K562 treated with DMSO at 1 percent for 4 hours (cell line): ENCODE measurements around the gene OR2A5. TPM values are rescaled to one million over a fixed set of nuclear protein-coding genes. Genes with fewer than 3 reads are reported as not detected.

Experiments
- total RNA-seq: library from RNA; unstranded; fragments of 300-600 nt; gene quantifications from 2 replicates; pipeline ENCODE4 v1.2.3, GENCODE V29; 2022; ENCODE audit not compliant: insufficient read depth

The OR2A5 gene
- not detected in 2 replicates for total RNA-seq

DNA sequence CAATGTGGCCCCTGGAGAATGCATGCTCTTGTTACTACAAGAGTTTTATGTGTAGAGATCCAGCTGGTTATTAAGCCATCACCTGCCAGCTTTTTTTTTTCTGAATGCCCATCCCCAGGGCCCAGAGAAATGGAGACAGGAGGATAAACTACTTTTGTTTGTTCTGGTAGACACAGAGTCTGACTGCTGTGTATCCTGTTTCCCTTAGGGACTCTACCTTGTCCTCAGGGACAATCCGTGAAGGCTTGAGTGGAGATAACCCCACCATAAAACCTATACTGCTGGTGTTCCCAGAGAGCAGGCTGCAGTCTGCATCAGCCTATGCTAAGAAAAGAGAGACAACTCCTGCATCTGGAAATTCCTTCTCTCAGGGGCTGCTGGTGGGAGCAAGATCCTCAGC is at the start of gene OR2A5:
Gene OR2A5 (plus strand): TSS at position 301 of the 400 bp plus-strand sequence. CDS start 1,454 bp downstream, outside the sequence.

DNA sequence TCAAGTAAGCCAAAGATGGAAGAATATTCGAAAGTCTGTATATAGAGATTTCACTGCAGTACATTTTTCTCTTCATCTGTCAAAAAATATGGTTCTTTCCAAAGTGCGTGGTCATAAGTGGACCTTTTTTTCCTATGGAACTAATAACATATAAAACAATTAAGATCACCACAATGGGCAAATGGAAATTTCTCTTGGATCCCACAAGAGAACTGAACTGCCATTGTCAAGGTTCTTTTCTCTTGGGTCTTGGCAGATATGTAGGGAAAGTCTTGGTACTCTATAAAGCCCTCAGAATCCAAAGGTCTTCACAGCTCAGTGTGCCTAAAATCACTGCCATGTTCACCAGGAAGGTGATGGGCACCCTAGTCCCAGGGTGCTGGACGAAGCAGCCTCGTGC is 48.7 kb upstream of the OR2A5 start, which contains the start of gene OR6B1:
Gene OR6B1 (plus strand): TSS at position 301 of the 400 bp plus-strand sequence. CDS start 3,677 bp downstream, outside the sequence.

GRCh38 chr7:144069511-144069910 is 20.8 kb downstream of the OR2A5 start, which contains the start of gene OR2A25:
OR2A25 (plus strand) TSS chr7:144069811; CDS start chr7:144074220, 4,409 bp downstream.

DNA sequence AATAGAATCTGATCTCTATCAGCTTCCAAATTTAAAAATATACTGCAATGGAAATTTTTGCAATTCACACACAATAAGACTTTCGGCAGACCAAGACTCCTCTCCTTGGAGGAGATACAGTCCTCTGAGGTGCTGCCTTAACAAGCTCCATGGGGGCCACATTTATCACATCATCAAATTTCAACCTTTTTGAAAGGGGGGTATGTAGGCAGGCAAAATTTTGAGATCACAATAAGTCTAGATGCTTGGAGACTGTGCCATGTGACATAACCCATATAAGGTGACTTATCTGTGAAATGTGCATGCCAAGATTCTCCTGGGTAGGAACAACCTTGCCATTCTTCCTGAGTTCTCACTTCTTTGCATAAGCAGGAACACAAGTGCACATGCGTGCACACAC is 37.2 kb downstream of the OR2A5 start, which contains the start of gene OR2A12:
Gene OR2A12 (plus strand): TSS at position 301 of the 400 bp plus-strand sequence. CDS start 8,830 bp downstream, outside the sequence.

Other genes starting within 250 kb of the OR2A5 start
- 41.4 and 47.2 TPM in 2 replicates for gene TCAF1, start 146.8 kb upstream of the OR2A5 start, total RNA-seq
- not detected in 2 replicates for gene OR2F2, start 113.7 kb upstream of the OR2A5 start, total RNA-seq
- gene OR2F1, start 94.1 kb upstream of the OR2A5 start, total RNA-seq: not detected in 2 replicates
- gene OR6B1, start 48.6 kb upstream of the OR2A5 start, total RNA-seq: not detected in 2 replicates
- gene OR2A25, start 20.9 kb downstream of the OR2A5 start, total RNA-seq: not detected in 2 replicates
- gene OR2A12, start 37.3 kb downstream of the OR2A5 start, total RNA-seq: not detected in 2 replicates
- gene OR2A2, start 60.6 kb downstream of the OR2A5 start, total RNA-seq: not detected in 2 replicates
- gene OR2A14, start 74.2 kb downstream of the OR2A5 start, total RNA-seq: not detected in 2 replicates
- not detected in 2 replicates for gene CTAGE4, start 134.5 kb downstream of the OR2A5 start, total RNA-seq
- gene ARHGEF35, start 146.9 kb downstream of the OR2A5 start, total RNA-seq: not detected in 2 replicates
- gene OR2A42, start 190.7 kb downstream of the OR2A5 start, total RNA-seq: not detected in 2 replicates
- gene OR2A7, start 215.8 kb downstream of the OR2A5 start, total RNA-seq: not detected in 2 replicates
- gene CTAGE8, start 220.3 kb downstream of the OR2A5 start, total RNA-seq: not detected in 2 replicates